Measurements from ENCODE around the gene TSC1. TPM values are rescaled to one million over a fixed set of nuclear protein-coding genes. Genes with fewer than 3 reads are reported as not detected.

TSC1 gene
- total RNA-seq, 2 experiments from 2014 or later, result 50.0 to 51.9 TPM

DNA sequence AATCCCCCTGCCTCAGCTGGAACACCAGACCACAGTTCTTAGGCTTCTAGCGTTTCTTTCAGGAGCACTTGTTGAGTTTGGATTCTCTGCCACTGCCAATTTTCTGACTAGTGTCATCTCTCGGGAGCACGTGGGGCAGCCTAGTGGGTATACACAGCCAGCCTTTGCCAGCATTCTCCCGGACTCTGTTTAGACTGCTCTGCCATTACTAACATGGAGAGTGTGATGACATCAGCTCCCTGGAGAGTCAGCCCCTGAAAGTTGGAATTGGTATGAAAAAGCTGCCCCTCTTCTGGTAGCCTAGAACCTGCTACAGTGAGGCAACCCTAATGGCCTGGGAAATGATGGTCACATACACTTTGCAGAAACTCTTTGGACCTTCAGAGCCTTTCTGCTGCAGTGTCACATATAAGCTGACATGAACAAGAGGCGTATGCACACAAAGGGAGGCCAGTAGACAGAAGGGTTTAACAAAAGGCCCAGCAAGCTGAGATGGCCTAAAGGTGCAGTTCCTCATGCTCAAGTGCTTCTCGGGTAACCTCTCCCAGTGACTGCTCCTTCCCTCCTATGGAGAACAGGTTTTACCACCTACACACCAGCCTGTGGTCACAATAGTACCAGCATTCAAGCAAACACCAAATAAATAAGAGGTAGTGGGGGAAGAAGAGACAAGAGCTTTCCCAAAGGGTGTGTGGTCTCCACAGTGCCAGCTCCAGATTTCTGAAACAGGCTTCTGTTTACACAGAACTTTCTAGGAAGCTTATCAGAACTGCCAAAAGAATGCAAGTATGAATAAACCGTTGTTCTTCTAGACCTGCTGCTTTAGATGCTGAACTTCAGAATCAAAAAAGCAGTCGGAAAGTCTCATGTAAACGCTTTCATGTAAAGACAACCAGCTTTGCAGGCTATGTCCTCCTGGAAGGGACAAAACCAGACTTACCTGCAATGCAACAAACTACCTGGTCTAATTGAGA lies 49.3 kb downstream of the TSC1 start:
- Histone ChIP-seq H3K4me1 (ENCODE audit: insufficient read depth, low read length) (no peaks in the 10 kb centered on the region), H3K36me3 (ENCODE audit: insufficient read depth, low read length) (peaks cover 47% of the 10 kb centered on the region), H3K27me3 (ENCODE audit: control insufficient read depth in 1 of 2, insufficient read depth in 2 of 2, low read length in 2 of 2) (no peaks in the 10 kb centered on the region), H3K9me3 (ENCODE audit: control insufficient read depth in 1 of 2, insufficient read depth in 1 of 2, low read length in 2 of 2) (no peaks in the 10 kb centered on the region), H3K4me3 (ENCODE audit: low read length) (no peak overlapping the region), H3K27ac (ENCODE audit: low read depth in 1 of 2, low read length in 2 of 2) (no peak overlapping the region)
- Mint-ChIP-seq H3K36me3 (ENCODE audit: low read depth) (peaks cover 65% of the 10 kb centered on the region), H3K9me3 (no peaks in the 10 kb centered on the region), H3K4me1 (ENCODE audit: low read depth) (no peaks in the 10 kb centered on the region), H3K4me3 (no peak overlapping the region), H3K27ac (no peak overlapping the region), H3K27me3 (no peaks in the 10 kb centered on the region)
- TF ChIP-seq CTCF (IDR thresholded peaks at IDR 0.05), result no peak
- intact Hi-C loops (cut with DNase I, micrococcal nuclease), result no loop called here
- POLR2A ChIA-PET, result interaction anchor here (1.9 kb wide), 1 partner anchor 50 kb away, joined by 4 read pairs; no protein-coding TSS in a partner anchor
- no peak for DNase-seq
- no peak for ATAC-seq (ENCODE audit: poor library complexity)
- CTCF ChIA-PET, result no interaction called here

GRCh38 chr9:132894346-132894745 lies 50.1 kb downstream of the TSC1 start:
- intact Hi-C loops (cut with DNase I, micrococcal nuclease), result no loop called here
- POLR2A ChIA-PET, result interaction anchor here (1.9 kb wide), 1 partner anchor 51 kb away, joined by 4 read pairs; no protein-coding TSS in a partner anchor
- no peak for TF ChIP-seq CTCF (IDR thresholded peaks at IDR 0.05)
- Mint-ChIP-seq H3K4me1 (ENCODE audit: low read depth) (no peaks in the 10 kb centered on the region), H3K27me3 (no peaks in the 10 kb centered on the region), H3K9me3 (no peaks in the 10 kb centered on the region), H3K4me3 (no peak overlapping the region), H3K36me3 (ENCODE audit: low read depth) (peaks cover 57% of the 10 kb centered on the region), H3K27ac (no peak overlapping the region)
- H3K27me3 ChIP-seq (ENCODE audit: control insufficient read depth in 1 of 2, insufficient read depth in 2 of 2, low read length in 2 of 2), result no peaks in the 10 kb centered on the region
- H3K9me3 ChIP-seq (ENCODE audit: control insufficient read depth in 1 of 2, insufficient read depth in 1 of 2, low read length in 2 of 2), result no peaks in the 10 kb centered on the region
- CTCF ChIA-PET, result no interaction called here
- no peaks in the 10 kb centered on the region for H3K4me1 ChIP-seq (ENCODE audit: insufficient read depth, low read length)
- H3K27ac ChIP-seq (ENCODE audit: low read depth in 1 of 2, low read length in 2 of 2), result no peak overlapping the region
- H3K4me3 ChIP-seq (ENCODE audit: low read length), result no peak overlapping the region
- no peak for DNase-seq
- H3K36me3 ChIP-seq (ENCODE audit: insufficient read depth, low read length), result peaks cover 39% of the 10 kb centered on the region
- no peak for ATAC-seq (ENCODE audit: poor library complexity)

DNA sequence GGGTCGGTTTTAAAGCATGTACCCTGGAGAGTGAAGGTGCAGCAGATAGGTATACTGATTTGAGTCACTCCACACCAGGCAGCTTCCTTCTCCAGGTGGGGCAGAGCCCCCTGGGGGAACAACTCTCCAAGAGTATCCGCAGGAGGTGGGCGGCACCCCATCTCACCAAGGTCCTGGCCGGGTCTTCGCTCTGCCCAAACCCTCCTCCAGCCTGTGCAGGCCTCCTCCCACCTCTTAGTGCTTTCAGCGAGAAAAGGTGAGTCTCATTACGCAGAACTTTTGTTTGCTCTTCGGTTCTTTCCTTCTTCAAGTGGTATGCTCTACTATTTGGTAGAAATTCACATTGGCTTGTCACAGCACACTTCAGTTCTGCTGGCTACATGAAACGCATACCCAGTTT lies 52.0 kb downstream of the TSC1 start:
- intact Hi-C loops (cut with DNase I, micrococcal nuclease), result no loop called here
- ChIA-PET POLR2A (no interaction called here), CTCF (interaction anchor here (1.9 kb wide), 1 partner anchor 10 kb away, joined by 5 read pairs; no protein-coding TSS in a partner anchor)
- Histone ChIP-seq H3K27ac (ENCODE audit: low read depth in 1 of 2, low read length in 2 of 2) (no peak overlapping the region), H3K27me3 (ENCODE audit: control insufficient read depth in 1 of 2, insufficient read depth in 2 of 2, low read length in 2 of 2) (no peaks in the 10 kb centered on the region), H3K9me3 (ENCODE audit: control insufficient read depth in 1 of 2, insufficient read depth in 1 of 2, low read length in 2 of 2) (no peaks in the 10 kb centered on the region), H3K4me3 (ENCODE audit: low read length) (no peak overlapping the region), H3K36me3 (ENCODE audit: insufficient read depth, low read length) (peaks cover 27% of the 10 kb centered on the region), H3K4me1 (ENCODE audit: insufficient read depth, low read length) (peaks cover 9% of the 10 kb centered on the region)
- no peak for TF ChIP-seq CTCF (IDR thresholded peaks at IDR 0.05)
- DNase-seq, result no peak
- peaks cover 4% of the 10 kb centered on the region for H3K4me1 Mint-ChIP-seq (ENCODE audit: low read depth)
- H3K9me3 Mint-ChIP-seq, result no peaks in the 10 kb centered on the region
- no peaks in the 10 kb centered on the region for H3K27me3 Mint-ChIP-seq
- no peak overlapping the region for H3K4me3 Mint-ChIP-seq
- peaks cover 38% of the 10 kb centered on the region for H3K36me3 Mint-ChIP-seq (ENCODE audit: low read depth)
- no peak for ATAC-seq (ENCODE audit: poor library complexity)
- H3K27ac Mint-ChIP-seq, result no peak overlapping the region

All from CD4-positive, alpha-beta T cell (primary cell).